Ecto neural progenitor cell (in vitro differentiated cells): ENCODE data around the gene SLC22A13.
"Not testable (repeated sequence)": the region's sequence is repeated elsewhere in the genome, so short reads cannot be mapped to it uniquely, and the experiment has no call there.

Source experiments
- DNase-seq: peaks from one replicate; pipeline ENCODE4 v3.0.0-alpha.2; 2018; ENCODE audit warnings: low spot score

The SLC22A13 gene

GRCh38 chr3:38266810-38267209 is 1.2 kb downstream of the SLC22A13 start:
- DNase-seq = no peak

- DNase-seq = no peak
These were observed 2.0 kb downstream of the SLC22A13 start for GRCh38 chr3:38267662-38268061.

- DNase-seq = no peak
These were observed 2.5 kb downstream of the SLC22A13 start for GRCh38 chr3:38268087-38268486.

- no peak for DNase-seq
These were observed 2.9 kb downstream of the SLC22A13 start for GRCh38 chr3:38268522-38268921.

GRCh38 chr3:38270606-38271005 is 5.0 kb downstream of the SLC22A13 start:
- DNase-seq = no peak

GRCh38 chr3:38271553-38271952 is 5.9 kb downstream of the SLC22A13 start:
- DNase-seq = no peak

GRCh38 chr3:38274864-38275649 is 9.4 kb downstream of the SLC22A13 start:
- DNase-seq = no peak

- DNase-seq = no peak
These were observed 10.0 kb downstream of the SLC22A13 start for GRCh38 chr3:38275658-38276057.

GRCh38 chr3:38276081-38276916 is 10.7 kb downstream of the SLC22A13 start:
- no peak for DNase-seq

- no peak for DNase-seq
These were observed 11.5 kb downstream of the SLC22A13 start for GRCh38 chr3:38276917-38277630.

GRCh38 chr3:38278841-38279240 is 13.2 kb downstream of the SLC22A13 start:
- no peak for DNase-seq

GRCh38 chr3:38281895-38282686 is 16.5 kb downstream of the SLC22A13 start, which contains the start of gene SLC22A14:
Gene SLC22A14 (plus strand): TSS chr3:38282294. CDS start chr3:38306027, 23,733 bp downstream.
- no peak for DNase-seq

- no peak for DNase-seq
These were observed 18.5 kb downstream of the SLC22A13 start for GRCh38 chr3:38283810-38284755.

GRCh38 chr3:38284756-38285150 is 19.1 kb downstream of the SLC22A13 start:
- DNase-seq = no peak

- DNase-seq = not testable (repeated sequence)
These were observed 23.9 kb downstream of the SLC22A13 start for GRCh38 chr3:38289286-38290217.

GRCh38 chr3:38297053-38297452 is 31.4 kb downstream of the SLC22A13 start:
- DNase-seq = not testable (repeated sequence)

GRCh38 chr3:38297537-38297936 is 31.9 kb downstream of the SLC22A13 start:
- no peak for DNase-seq

- DNase-seq = no peak
These were observed 32.5 kb downstream of the SLC22A13 start for GRCh38 chr3:38297947-38298711.

GRCh38 chr3:38306941-38307340 is 41.3 kb downstream of the SLC22A13 start:
- DNase-seq = no peak
